Measurements from ENCODE around the gene ROR1.

- TF ChIP-seq POLR2A (IDR thresholded peaks at IDR 0.05) (no peak), POLR2AphosphoS5 (IDR thresholded peaks at IDR 0.05) (no peak), CTCF (IDR thresholded peaks at IDR 0.05) (no peak), EP300 (IDR thresholded peaks at IDR 0.05) (no peak)
Observed at GRCh38 chr1:64228167-64228957, 454.5 kb downstream of the ROR1 start.

Measured in suprapubic skin (tissue), 4 donors.